Cerebellar cortex (tissue), 1 donor: ENCODE measurements around the gene MAZ.
"Not testable (repeated sequence)": the region's sequence is repeated elsewhere in the genome, so short reads cannot be mapped to it uniquely, and the experiment has no call there.

Experiments
- DNase-seq: peaks from one replicate; pipeline ENCODE4 v3.0.0-alpha.2; 2015; ENCODE audit warnings: low spot score

Gene MAZ

DNA sequence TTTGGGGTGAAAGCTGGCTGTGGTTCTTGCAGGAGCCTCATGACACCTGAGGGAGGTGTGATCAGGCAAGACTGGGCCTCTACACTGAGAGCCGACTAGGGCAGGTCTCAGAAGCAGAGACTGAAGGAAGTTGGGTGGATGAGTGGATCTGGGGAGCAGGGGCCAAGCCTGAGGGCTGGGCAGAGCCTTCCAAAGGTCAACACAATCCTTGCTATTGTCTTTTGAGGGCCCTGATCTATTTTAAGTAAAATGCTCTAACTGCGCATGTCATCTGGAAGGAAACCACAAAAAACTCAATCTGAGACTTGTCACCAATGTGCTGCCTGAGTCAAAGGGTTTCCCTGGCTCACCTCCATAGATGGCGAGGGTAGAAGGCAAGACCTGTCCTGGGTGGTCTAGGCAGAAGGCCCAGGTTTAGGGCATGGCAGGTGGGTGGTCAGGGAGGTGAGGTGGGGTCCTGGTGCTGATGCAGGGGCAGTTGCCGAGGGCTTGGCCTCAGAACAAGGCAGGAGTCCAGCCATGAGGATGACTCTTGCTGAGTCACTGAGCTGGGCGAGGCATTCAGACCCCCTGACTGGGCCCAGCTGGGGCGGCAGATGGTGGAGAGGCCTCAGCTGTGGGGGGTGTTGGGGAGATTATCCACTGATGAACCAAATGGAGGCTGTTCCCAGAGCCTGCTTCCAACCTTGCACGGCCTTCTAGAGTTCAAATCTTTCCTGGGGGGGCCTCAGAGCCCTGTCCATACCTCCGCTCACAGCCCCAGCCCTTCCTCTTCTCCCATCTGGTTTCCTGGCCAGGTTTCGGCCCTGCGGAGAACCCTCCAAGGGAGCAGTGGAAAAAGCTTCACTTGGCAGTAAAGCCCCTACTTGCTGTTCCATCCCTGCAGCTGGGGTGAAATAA, 19.1 kb downstream of the MAZ start:
- peak; percentile 98 for DNase-seq

DNA sequence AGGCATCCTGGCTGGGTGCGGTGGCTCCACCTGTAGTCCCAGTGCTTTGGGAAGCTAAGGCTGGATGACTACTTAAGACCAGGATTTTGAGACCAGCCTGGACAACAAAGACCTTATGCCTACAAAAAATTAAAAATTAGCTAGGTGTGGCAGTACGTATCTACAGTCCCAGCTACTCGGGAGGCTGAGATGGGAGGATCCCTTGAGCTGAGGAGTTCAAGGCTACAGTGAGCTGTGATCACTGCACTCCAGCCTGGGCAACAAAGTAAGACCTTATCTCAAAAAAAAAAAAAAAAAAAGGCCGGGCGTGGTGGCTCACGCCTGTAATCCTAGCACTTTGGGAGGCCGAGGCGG, 20.0 kb downstream of the MAZ start:
- DNase-seq, result no peak

DNA sequence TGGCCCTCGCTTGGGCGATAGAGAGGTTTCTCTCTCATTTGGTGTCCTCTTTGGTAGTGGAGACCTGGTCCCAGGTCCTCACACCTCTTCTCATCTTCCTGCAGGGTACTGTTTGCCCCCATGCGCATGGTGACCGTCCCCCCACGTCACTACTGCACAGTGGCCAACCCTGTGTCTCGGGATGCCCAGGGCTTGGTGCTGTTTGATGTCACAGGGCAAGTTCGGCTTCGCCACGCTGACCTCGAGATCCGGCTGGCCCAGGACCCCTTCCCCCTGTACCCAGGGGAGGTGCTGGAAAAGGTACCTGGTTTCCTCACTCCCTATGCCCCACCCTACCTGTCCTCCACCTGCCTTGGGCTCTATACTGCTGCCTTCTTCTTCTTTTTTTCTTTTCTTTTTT, 24.4 kb downstream of the MAZ start:
- DNase-seq, result no peak

DNA sequence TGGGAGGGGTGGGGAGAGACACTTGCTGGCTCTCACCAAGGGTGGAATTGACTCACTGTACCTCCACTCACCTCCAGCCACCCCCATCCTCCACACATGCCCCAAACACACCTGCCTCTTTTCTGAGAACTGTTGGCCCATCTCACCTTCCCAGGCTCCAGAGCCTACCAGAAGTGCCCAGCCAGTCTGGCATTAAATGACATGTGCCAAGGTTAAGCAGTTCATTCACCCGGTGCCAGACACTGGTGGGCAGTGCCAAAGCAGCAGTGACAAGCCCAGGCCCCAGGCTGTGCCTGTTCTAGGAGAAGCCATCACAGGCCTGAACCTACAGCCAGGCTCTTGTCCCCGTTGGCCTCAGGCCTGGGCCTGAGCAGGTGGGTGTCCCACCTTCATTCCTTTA, 25.2 kb downstream of the MAZ start:
- peak; percentile 81 for DNase-seq

DNA sequence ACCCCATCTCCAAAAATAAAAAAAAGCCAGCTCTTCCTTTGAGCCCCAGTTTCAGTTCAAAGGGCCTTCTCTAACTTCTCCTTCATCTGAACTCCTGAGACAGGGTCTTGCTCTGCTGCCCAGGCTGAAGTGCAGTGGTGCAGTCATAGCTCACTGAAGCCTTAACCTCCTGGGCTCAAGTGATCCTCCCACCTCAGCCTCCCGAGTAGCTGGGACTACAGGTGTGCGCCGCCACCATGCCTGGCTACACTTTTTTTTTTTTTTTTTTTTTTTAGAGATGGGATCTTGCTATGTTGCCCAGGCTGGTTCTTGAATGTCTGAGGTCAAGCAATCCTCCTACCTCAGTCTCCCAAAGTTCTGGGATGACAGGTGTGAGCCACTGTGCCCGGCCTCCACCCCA, 26.9 kb downstream of the MAZ start:
- not testable (repeated sequence) for DNase-seq

DNA sequence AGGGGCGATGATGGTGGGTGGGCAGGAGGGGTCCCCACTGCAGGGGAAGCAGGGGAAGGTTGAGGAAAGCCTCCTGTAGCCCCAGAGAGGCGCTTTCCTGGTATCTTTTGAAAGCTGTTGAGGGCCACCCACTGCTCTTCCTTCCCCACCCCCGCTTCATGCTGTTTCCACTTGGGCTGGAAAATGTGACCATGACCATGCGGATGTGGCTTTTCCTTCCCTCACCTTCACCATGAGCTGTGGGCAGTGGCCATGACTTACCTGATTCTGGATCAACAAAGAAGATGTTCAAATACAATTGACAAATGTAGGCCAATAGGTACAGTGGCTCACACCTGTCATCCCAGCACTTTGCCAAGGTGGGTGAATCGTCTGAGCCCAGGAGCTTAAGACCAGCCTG, 27.8 kb downstream of the MAZ start:
- no peak for DNase-seq

DNA sequence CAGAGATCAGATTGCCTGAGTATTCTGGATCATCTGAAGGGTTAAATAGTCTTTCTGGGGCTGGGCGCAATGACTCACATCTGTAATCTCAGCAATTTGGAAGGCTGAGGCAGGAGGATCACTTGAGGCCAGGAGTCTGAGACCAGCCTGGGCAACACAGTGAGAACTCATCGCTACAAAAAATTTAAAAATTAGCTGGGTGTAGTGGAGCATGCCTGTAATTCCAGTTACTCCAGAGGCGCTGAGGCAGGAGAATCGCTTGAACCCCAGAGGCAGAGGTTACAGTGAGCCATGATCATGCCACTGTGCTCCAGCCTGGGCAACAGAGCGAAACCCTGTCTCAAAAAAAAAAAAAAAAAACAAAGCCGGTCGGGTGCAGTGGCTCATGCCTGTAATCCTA, 29.6 kb downstream of the MAZ start:
- no peak for DNase-seq

DNA sequence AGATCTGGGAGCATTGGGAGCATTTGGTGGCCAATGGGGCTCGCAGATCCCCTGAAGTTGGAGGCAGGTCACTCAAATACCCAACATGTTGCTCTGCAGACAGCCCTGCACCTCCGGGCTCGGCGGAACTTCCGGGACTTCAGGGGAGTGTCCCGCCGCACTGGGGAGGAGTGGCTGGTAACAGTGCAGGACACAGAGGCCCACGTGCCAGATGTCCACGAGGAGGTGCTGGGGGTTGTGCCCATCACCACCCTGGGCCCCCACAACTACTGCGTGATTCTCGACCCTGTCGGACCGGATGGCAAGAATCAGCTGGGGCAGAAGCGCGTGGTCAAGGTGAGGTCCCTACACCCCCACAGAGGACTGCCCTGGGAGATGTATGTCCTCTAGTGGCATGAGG, 30.3 kb downstream of the MAZ start:
- no peak for DNase-seq

DNA sequence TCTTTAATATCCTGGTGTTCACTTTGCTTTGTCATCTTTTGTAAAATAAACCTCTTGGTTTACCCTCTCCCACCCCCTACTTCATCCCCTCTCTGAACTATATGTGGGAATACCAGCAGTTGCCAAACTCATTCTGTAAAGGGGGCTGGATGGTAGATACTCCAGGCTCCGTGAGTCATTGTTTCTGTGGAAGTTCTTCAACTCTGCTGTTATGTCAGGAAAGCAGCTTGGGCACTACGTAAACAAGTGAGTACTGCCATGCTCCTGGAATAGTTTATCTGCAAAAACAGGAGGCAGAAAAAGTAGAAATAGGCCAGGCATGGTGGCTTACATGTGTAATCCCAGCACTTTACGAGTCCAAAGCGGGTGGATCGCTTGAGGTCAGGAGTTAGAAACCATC, 31.5 kb downstream of the MAZ start:
- no peak for DNase-seq

DNA sequence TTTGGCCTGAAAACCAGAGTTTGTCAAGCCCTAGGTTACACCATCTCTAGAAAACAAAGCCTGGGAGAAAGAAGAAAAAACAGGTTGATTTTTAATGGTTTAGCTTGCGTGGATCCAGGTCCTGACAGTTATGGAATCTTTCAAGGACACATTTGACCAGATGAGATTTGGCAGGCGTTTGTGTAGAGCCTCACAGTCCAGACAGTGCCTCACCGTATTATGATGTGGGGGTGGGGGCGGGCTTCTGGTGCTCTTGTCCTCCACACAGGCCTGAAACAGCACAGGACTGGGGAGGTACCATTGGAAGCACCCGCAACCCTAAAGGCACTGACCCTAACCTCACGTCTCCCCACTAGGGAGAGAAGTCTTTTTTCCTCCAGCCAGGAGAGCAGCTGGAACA, 33.5 kb downstream of the MAZ start:
- DNase-seq, result no peak

DNA sequence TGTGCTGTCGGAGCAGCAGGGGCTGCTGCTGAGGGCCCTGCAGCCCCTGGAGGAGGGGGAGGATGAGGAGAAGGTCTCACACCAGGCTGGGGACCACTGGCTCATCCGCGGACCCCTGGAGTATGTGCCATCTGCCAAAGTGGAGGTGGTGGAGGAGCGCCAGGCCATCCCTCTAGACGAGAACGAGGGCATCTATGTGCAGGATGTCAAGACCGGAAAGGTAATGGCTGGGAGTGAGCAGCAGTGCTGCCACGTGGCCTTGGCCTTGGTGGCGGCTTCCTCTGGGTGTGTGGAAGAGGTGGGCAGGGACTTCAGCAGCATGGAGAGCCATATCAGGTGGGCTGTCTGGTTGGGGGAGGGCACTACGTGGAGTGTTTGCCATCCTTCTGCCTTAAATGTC, 33.9 kb downstream of the MAZ start:
- DNase-seq, result no peak

DNA sequence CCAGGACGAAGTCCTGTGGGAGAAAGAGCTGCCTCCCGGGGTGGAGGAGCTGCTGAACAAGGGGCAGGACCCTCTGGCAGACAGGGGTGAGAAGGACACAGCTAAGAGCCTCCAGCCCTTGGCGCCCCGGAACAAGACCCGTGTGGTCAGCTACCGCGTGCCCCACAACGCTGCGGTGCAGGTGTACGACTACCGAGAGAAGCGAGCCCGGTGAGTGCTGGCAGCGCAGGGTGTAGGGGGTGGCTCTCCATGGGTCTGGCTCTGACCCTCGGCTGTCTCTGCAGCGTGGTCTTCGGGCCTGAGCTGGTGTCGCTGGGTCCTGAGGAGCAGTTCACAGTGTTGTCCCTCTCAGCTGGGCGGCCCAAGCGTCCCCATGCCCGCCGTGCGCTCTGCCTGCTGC, 35.3 kb downstream of the MAZ start:
- no peak for DNase-seq

DNA sequence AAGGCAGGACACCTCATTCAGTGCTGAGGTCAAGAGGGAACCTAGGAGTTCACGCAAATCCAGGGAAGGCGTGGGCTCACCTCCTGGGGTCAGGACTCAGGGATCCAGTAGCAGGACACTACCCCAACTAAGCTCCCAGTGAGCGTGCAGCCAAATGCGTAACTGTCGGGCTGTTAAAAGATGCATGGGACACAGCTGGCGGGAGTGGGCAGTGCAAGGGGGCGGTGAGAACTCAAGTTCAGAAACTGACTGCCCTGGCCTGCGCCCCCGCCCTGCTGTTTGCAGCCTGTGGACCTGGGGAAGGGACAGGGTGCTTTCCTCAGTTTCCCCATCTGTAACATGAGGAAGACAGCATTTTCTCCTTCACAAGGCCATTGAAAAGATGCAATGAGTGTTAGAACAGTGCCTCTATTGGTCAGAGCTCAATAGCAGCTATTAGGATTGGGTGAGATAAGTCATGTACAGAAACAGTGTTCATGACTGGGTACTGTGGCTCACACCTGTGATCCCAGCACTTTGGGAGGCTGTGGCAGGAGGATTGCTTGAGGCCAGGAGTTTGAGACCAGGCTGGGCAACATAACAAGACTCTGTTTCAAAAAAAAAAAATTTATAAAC, 36.5 kb downstream of the MAZ start:
- DNase-seq, result no peak

DNA sequence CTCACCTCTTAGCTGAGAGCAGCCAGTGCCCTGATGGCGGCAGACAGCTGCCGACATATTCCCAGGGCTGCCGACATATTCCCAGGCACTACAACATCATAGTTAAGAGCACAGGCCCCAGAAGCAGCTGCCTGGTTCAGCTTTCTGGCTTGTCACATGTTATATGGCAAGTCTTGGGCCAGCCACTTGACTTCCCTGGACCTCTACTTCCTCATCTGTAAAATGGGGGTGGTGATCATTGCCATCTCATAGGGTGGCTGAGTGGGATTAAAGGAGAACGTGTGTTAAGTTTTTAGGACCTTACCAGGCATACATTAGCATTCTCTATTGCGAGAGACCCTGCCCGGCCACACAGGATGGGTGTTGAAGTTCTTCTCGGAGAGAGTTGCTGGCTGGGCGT, 37.6 kb downstream of the MAZ start:
- no peak for DNase-seq

DNA sequence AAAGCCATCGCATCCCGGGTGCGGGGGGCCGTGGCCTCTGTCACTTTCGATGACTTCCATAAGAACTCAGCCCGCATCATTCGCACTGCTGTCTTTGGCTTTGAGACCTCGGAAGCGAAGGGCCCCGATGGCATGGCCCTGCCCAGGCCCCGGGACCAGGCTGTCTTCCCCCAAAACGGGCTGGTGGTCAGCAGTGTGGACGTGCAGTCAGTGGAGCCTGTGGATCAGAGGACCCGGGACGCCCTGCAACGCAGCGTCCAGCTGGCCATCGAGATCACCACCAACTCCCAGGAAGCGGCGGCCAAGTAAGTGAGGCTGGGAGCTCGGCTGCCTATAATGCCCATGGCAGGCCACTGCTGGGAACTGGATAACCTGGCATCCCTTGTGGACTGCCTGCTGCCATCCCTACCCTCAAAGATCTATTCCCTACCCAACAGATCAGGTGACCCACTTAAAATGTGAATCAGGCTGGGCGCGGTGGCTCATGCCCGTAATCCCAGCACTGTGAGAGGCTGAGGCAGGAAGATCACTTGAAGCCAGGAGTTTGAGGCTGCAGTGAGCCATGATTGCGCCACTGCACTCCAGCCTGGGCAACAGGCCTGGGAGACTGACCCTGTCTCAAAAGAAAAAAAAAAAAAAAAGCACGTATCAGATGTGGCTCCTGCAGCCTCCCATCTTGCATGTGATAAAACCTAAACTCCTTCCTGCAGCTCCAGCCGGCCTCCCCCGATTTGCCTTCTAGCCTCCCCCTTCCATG, 38.4 kb downstream of the MAZ start:
- DNase-seq, result peak; percentile 57

DNA sequence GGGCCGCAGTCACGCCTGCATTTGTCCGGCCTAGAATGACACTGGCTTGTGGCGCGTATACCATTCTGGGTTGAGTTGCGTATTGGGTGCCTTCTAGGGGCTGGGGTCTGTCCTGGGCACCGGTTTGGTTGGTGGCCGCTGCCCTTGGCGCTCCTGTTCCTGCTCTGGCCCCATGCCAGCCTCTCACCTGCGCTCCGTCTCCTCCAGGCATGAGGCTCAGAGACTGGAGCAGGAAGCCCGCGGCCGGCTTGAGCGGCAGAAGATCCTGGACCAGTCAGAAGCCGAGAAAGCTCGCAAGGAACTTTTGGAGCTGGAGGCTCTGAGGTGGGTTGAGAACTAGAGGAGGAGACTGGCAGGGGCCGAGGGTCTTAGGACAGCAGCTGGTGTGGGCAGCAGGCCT, 39.3 kb downstream of the MAZ start:
- no peak for DNase-seq

DNA sequence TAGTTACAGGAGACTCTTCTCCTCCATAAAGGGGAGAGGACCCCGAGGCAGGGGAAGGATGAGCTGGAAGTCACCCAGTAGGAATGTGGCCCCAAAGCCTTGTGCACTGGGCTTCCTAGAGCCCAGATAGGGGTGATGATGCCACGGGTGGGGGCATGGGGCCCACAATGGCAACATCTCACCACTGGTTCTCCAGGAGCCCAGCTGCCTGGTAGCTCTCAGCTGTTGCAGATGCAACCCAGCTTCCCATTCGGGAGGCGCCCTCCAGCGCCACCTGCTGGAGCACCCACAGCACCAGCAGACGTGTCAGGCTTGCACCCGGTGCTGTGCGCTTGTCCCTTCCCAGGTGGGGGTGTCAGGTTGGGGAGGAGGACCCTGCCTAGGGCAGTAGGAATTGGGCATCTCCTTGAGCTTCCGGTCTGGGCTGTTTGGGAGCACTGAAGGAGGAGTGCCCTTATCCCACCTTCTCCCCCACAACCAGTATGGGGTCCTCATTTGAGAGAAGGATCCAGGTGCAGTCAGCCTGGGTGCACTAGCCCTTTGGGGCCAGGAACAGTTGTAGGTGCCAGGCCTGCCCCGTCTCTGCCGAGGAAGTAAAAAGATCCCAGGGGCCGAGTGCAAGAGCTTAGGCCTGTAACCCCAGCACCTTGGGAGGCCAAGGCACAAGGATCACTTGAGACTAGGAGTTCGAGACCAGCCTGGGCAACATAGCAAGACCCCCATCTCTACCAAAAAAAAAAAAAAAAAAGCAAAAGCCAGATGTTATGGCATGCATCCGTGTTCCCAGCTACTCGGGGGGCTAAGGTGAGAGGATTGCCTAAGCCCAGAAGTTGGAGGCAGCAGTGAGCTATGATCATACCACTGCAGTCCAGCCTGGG, 42.3 kb downstream of the MAZ start:
- DNase-seq, result peak; percentile 58

DNA sequence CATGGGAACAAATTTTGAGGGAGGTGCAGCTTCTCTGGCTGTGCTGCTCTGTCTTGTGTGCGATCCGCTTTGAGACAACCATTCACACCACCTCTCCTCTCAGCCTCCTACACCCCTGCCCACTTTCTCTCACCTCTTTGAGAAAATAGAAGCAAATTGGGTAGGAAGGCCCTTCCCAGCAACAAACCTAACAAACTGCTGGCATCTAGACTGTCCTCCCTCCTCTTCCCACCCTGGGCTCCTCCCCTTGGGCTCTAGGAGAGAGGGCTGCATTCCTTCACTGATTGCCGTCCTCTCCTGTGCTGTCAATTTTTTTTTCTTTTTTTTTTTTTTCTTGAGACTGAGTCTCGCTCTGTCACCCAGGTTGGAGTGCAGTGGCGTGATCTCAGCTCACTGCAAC, 43.2 kb downstream of the MAZ start:
- no peak for DNase-seq

DNA sequence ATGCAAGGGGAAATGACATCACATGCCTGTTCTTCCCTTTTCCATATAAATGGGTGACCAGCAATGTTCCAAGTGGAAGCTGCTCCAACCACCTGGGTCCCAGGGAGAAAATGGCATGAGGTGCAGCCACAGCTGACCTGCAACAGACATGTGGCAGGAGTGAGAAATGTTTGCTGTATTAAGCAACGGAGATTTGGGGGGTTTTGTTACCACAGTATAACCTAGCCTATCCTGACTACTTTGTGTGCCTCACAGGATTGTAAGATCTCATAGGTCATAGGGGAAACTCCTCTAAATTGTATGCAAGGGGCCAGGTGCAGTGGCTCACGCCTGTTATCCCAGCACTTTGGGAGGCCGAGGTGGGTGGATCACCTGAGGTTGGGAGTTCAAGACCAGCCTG, 44.7 kb downstream of the MAZ start:
- DNase-seq, result no peak

DNA sequence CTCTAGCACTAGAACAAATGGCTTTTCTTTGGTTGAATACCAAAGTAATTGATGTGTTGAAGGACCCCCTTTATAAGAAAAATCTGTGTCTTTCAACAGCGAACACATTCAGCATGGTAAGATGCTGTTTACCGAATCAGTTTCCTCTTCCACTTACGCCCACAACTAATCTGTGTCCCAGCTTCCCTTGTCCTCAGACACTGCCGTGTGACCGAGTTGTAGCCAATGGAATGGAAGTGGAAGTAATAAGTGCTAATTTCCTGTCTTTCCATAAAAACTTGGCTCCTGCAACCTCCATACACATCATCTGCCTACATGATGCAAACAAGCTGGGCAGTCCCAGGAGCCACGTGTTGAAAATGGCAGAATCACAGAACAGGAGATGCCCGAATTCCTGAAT, 46.3 kb downstream of the MAZ start:
- peak; percentile 94 for DNase-seq

DNA sequence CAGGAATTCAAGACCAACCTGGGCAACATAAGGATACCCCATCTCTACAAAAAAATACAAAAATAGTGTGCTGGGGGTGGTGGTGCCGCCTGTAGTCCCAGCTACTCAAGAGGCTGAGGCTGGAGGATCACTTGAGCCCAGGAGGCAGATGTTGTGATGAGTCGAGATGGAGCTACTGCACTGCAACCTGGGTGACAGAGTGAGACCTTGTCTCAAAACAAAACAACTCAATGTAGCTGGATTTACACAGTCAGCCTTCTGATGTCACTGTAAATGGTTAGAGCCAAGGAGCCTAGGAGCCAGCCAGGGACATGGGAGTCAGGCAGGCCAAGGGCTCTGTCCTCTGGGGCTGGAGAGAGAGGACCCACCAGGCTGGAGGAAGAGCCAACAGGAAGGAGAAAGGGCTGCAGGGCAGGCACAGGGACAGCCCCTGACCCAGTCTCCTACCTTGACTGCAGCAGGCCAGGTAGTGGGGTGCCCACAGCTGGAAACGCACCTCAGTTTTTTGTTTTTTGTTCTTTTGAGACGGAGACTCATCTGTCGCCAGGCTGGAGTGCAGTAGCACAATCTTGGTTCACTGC, 48.3 kb downstream of the MAZ start:
- no peak for DNase-seq
